ENCODE measurements around the gene C15orf39.
A peak's percentile ranks its signal among the peaks of the same experiment; 100 is the strongest.

C15orf39 gene

GRCh38 chr15:75198560-75199356 is 2.9 kb upstream of the C15orf39 start:
- no peak for DNase-seq

GRCh38 chr15:75199357-75199940 is 2.2 kb upstream of the C15orf39 start:
- DNase-seq = no peak

DNA sequence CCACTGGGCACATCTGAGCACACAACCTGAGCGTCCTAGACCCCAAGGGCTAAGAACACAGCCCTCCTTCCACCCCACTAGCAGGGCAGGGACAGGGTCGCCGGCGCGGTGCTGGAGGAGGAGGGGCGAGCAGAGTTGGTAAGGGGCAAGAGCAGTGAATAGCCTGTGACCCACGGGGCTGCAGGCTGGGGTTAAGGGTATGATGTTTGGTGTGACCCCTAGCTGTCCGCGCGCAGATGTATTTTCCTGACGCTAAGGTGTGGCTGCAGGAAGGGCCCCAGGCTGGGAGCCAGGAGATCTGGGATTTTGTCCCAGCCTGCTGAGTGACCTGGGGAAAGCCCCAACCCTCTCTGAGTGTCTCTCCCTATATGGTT is 1.3 kb upstream of the C15orf39 start:
- no peak for DNase-seq

GRCh38 chr15:75200765-75201615 is 692 bp upstream of the C15orf39 start:
- peak; percentile 64 to 68 for DNase-seq

DNA sequence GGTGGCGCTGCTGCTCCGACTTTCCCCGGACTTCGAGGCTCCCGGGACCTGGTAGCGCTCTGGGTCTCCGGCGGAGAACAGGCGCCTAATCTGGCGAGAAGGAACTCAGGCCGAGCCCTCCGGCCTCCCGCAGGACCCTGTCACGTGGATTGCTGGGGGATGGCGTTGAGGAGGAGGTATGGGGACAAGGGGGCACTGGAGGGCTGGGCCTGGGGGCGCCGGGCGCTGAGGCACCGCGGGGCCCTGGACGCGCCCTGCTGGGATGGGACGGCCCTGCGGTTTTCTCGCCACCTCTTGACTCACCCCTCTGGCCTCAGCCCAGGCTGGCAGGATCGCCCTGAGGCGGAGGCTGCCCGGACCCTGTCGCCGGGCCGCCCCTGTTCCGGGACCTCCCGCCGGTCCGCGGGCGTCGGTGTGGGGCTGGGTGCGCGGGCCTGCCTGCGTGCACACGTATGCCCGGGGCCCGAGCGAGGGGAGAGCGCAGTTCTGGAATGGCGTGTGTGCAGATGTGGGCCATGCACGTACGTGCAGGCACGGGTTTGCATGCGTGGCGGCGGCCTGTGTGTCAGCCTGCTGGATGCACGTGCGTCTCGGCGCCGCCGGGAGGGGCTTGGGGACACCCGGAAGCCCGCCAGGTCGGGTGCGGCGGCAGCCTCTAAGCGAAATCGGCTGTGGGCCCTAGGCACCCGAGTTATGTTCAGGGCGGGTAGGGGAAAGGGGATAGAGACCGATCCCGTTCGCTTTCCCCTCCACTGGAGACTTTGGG is 752 bp downstream of the C15orf39 start:
- peak; percentile 77 to 81 for DNase-seq

GRCh38 chr15:75203017-75203907 is 1.6 kb downstream of the C15orf39 start:
- DNase-seq = no peak

DNA sequence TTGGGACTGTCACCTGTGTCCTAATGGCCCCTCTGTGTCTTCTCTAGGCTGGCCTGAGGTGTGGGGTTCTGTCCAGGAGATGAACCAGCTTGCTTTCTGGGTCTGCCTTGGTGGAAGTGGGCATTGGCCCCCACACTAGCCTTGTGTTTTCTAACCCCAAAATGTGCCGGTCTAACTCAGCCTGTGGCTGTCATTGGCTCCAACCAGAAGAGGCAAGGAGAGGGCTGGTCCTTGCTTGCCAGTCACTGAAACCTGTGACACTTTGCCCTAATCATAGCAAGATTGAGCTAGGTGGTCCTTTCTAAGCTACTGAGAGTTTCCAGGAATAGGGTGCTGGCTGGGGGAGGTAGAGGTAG is 2.2 kb downstream of the C15orf39 start:
- DNase-seq = no peak

DNA sequence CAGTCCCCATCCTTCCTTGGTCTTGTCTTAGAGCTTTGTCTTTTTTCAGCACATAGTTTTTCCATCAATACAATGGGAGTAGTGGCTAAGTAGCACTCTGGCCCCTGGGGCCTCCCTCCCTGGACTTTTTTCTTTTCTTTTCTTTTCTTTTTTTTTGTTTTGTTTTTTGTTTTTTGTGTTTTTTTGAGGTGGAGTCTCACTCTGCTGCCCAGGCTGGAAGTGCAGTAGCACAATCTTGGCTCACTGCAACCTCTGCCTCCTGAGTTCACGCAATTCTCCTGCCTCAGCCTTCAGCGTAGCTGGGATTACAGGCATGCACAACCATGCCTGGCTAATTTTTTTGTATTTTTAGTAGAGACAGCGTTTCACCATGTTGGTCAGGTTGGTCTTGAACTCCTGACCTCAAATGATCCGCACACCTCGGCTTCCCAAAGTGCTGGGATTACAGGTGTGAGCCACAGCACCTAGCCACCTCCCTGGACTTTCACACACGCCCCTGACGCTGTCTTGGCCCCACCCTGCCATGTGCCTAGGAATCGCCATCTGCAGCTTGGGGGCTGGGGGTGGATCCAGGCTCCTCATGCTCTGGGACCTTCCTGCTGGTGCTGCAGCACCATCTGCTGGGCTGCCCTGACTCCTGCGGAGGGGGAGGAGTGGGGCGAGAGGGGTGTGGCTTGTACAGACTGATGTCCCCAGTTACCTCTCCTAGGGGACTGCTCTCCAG is 2.8 kb downstream of the C15orf39 start:
- peak; percentile 85 for DNase-seq

- DNase-seq = no peak
Measured at GRCh38 chr15:75205064-75205395, 3.3 kb downstream of the C15orf39 start.

DNA sequence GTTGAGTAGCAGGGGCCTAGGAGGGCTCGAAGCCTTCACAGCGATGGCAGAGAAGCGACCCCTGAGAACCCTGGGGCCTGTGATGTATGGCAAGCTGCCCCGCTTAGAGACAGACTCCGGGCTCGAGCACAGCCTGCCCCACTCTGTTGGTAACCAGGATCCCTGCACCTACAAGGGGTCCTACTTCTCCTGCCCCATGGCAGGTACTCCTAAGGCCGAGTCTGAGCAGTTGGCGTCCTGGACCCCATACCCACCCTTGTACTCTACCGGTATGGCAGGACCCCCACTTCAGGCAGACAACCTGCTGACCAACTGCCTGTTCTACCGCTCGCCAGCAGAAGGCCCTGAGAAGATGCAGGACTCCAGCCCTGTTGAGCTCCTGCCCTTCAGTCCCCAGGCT is 4.3 kb downstream of the C15orf39 start:
- DNase-seq = no peak

DNA sequence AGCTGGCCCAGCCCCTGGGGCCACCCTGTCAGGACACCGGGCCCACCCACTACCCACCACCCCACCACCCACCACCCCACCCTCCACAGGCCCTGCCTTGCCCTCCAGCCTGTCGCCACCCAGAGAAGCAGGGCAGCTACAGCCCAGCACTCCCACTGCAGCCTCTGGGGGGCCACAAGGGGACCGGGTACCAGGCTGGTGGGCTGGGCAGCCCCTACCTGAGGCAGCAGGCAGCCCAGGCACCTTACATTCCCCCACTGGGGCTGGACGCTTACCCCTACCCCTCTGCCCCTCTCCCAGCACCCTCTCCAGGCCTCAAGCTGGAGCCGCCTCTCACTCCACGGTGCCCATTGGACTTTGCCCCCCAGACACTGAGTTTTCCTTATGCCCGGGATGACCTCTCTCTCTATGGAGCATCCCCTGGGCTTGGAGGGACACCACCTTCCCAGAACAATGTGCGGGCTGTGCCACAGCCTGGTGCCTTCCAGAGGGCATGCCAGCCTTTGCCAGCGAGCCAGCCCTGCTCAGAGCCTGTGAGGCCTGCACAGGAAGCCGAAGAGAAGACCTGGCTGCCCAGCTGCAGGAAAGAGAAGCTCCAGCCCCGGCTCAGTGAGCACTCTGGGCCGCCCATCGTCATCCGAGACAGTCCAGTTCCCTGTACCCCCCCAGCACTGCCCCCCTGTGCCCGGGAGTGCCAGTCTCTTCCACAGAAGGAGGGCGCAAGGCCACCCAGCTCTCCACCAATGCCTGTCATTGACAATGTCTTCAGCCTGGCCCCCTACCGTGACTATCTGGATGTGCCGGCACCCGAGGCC is 5.3 kb downstream of the C15orf39 start:
- no peak for DNase-seq

DNA sequence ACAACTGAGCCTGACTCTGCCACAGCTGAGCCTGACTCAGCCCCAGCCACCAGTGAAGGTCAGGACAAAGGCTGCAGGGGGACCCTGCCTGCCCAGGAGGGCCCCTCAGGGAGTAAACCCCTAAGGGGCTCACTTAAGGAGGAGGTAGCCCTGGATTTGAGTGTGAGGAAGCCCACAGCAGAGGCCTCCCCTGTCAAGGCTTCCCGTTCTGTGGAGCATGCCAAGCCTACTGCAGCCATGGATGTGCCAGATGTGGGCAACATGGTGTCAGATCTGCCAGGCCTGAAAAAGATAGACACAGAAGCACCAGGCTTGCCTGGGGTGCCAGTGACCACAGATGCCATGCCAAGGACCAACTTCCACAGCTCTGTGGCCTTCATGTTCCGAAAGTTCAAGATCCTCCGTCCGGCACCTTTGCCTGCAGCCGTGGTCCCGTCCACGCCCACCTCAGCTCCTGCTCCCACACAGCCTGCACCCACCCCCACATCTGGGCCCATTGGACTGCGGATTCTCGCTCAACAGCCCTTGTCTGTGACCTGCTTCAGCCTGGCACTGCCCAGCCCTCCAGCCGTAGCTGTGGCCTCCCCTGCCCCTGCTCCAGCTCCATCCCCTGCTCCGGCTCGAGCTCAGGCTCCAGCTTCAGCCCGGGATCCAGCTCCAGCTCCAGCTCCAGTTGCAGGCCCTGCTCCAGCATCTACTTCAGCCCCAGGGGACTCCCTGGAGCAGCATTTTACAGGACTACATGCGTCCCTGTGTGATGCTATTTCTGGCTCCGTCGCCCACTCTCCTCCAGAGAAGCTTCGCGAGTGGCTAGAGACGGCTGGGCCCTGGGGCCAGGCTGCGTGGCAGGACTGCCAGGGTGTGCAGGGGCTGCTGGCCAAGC is 6.2 kb downstream of the C15orf39 start:
- no peak for DNase-seq

- DNase-seq = no peak
Measured at GRCh38 chr15:75208501-75209288, 7.0 kb downstream of the C15orf39 start.

DNA sequence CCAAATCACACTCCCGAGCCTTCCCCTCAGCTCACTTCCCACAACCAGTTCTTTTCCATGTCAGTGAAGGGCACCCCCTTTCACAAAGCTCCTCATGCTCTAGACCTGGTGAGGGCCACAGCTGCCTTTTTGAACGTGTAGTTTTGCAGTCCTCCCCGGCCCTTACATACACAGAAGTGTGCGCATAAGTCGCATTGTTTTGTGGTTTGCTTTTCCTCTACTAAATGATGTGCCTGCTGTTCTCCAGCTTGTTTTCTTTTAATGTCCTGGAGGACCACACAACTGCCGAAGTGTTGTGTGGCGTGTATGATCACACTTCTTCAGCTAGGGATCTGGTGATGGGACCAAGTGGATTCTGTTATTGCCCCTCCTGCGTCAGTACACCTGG is 7.6 kb downstream of the C15orf39 start:
- no peak for DNase-seq

GRCh38 chr15:75210811-75211230 is 9.1 kb downstream of the C15orf39 start:
- no peak for DNase-seq

- DNase-seq = no peak
Measured at GRCh38 chr15:75211436-75212199, 9.9 kb downstream of the C15orf39 start.

GRCh38 chr15:75212200-75212858 is 10.6 kb downstream of the C15orf39 start:
- DNase-seq = no peak

Data from activated CD4-positive, alpha-beta T cell treated with anti-CD3 and anti-CD28 coated beads, Interleukin-2, amount 50 U/mL, for 4 hours (primary cell).